HG03095 (cell line): Measurements from ENCODE around the gene SLC16A1.
"Not testable (repeated sequence)": the region's sequence is repeated elsewhere in the genome, so short reads cannot be mapped to it uniquely, and the experiment has no call there.

Experiments
- ATAC-seq: cut with Tn5 transposase; IDR thresholded peaks from one replicate; pipeline ENCODE4 v1.9.1; 2021; ENCODE audit warnings: moderate library complexity; ENCODE audit not compliant: unreplicated experiment

The SLC16A1 gene

DNA sequence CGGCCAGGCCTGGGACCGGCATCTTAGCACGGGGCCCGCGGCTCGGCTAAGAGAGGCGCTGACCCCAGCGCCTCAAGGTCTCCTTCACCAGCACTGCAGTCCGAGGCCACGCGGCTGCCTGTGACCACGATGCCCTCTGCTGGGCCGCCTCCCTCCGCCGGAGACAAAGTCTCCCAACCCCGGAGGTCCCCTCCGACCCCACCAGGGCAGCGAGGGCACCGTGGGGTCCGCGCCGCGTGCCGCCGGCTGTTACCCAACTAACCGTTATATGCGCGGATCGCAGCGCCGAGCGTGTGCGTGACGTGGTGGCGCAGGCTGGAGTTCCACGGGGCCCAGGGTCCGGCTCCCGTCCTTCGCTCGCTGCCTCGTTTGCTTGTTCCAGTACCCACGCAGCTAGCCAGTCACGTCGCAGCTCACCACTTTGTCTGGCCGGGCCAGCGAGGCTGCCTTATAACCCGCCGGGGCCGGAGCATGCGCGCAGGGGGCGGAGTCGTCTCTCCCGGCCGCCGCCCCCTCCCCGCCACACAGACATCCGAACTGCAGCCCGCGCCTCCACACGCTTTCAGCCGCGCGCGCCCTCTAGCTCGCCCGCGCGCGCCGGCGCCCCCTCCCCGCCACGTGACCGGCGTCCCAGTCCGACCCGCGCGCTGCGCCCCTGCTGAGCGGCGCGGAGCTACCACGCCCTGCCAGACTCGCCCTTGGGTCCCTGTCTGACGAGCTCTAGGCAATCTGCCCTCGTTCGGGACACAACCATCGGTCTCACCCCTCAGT, at the start of gene SLC16A1:
SLC16A1 (minus strand) TSS at position 424 of the 771 bp plus-strand sequence. CDS start 26,888 bp downstream, outside the sequence.
- ATAC-seq: peak; percentile 65

- ATAC-seq: no peak
Measured at GRCh38 chr1:113003751-113004690, 48.0 kb upstream of the SLC16A1 start.

GRCh38 chr1:113002297-113002696, 46.3 kb upstream of the SLC16A1 start:
- no peak for ATAC-seq

DNA sequence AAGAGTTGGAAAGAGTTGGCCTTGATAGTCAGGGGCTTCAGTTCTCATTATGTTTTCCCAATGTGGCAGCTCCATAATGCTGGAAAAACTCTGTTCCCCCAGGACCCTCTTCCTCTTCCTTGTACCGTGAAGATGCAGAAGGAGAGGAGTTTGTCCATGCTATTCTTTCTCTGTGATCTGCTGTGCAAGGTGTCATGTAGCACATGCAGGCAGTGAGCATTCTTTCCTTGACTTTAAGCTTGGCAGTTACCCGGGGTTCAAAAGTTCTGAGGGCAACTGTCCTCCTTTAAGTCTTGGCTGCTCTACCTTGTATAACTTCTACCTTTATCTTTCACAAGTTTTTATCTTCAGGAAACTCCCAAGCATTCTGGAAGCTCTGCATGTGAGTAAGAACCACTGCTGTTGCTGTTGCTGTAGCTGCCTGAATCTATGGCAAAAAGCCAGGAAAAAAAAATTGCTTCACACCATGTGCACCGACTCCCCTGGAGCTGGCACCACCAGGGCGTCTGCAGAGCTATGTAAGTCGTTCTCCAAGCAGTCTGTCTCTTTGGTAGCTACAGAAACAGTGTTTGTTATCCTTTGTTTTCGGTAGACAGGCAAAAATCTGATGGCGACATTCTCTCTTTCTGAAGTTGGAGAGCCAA, 42.7 kb upstream of the SLC16A1 start:
- ATAC-seq: no peak

DNA sequence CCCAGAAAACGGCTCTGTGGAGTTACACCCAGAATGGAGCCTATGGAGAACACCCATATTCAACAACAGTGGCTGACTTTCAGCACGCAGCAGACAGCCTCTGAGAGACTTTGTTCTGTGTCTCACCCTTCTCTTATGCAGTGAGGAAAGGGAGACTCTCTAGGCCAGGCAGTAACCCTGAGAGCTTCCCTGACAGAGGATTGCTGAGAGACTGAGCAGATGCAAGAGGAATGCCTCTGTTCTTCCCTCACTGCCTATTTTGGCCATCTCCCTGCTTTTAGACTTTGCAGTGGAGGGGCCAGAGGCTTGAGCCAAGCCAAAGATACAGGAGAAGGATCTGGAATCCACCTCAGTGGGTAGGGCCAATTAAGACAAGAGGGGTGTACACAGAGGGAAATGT, 41.8 kb upstream of the SLC16A1 start:
- no peak for ATAC-seq

DNA sequence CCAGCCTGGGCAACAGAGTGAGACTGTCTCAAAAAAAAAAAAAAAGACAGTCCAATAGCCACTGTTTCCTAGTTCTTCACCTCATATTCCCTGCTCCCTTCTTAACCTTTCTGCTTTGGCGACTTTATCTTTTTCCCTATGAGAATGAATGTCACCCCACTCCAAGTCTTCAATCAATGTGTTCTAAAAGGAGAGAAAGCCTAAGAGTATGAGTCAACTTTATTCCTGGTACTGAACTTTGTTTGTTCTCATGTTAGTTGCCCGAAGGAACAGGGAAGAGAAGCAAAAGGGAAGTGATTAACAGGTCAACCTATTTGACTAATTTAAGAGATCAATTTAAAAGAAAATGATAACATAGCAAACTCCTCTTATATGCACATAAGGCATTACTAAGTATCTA, 39.9 kb upstream of the SLC16A1 start:
- ATAC-seq: no peak

GRCh38 chr1:112995021-112995420, 39.0 kb upstream of the SLC16A1 start:
- ATAC-seq: not testable (repeated sequence)

DNA sequence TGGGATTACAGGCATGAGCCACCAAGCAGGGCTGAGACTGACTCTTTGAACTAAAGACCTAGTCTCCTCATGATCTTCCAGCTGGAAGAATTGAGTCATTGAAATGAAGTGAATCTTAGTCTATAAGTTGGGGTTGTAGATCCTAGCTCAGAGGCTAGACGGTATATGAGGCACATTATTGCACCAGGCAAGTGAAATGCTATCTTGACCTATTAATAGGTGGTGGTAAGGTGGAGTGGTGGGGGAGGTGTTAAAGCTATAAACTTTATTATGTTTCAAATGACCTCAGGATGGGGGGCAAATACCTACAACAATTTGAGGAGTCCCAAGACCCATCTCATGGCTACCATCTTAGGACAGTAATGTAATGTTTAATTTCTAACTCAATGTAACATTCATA, 36.8 kb upstream of the SLC16A1 start:
- no peak for ATAC-seq

GRCh38 chr1:112991402-112992120, 35.6 kb upstream of the SLC16A1 start:
- ATAC-seq: no peak

DNA sequence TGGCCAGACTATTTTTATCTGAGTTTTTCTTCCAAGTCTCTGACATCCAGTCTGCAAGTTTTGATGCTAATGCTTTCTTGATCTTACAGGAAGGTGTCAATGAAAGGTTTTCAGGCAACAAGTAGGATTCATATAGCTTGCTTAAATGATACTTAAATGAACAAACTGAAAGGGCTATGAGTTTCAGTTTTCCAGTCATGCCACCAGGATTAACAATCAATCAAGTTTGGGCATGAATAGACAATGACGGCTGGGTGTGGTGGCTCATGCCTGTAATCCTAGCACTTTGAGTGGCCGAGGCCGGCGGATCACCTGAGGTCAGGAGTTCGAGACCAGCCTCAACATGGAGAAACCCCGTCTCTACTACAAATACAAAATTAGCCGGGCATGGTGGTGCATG, 34.3 kb upstream of the SLC16A1 start:
- no peak for ATAC-seq

DNA sequence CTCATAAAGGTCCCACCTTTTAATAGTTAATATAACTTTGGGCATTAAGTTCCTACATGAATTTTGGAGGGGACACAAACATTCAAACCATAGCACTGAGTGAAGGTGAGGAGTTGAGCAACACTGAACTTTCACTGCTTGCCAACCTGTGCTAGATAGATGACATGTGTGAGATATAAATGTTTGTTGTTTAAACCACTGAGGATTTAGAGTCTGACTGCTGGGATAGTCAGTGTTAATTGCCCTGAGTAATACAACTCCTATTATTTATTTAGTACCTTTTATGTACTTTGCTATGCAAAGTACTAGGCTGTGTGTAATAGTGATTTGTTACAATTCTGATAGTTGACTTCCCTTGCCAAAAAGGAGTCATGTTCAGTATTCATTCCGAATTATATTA, 32.4 kb upstream of the SLC16A1 start:
- no peak for ATAC-seq

- ATAC-seq: no peak
Measured at GRCh38 chr1:112985123-112985522, 29.1 kb upstream of the SLC16A1 start.

DNA sequence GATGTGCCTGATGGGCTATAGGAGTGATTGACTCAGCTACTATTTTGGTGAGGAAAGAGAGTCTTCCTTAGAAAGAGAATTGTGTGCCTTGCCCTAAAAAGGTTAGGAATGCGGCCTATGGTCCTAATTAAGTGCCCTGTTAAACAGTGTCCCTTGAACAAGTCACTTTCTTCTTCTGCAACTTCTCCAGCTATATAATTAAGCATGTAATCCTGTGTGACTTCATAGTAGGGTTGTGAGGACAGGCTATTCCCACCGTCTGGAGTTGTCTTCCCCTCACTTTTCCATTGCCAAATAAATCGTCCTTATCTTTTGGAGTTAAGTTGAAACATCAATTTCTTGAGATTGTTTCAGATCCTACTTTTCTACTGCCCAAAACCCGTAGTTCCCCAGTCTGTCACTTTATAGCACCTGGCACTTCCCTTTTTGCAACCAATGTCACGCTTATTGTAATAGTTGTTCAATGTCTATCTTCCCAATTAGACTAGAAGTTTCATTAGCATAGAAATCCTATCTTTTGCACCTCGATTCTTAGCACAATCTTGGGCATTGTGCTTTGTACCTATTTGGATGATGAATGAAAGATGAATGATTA, 27.6 kb upstream of the SLC16A1 start:
- ATAC-seq: no peak

GRCh38 chr1:112982853-112983536, 27.0 kb upstream of the SLC16A1 start:
- ATAC-seq: no peak

- no peak for ATAC-seq
Measured at GRCh38 chr1:112982328-112982727, 26.3 kb upstream of the SLC16A1 start.

- ATAC-seq: not testable (repeated sequence)
Measured at GRCh38 chr1:112981834-112982233, 25.8 kb upstream of the SLC16A1 start.

GRCh38 chr1:112981426-112981825, 25.4 kb upstream of the SLC16A1 start:
- no peak for ATAC-seq

DNA sequence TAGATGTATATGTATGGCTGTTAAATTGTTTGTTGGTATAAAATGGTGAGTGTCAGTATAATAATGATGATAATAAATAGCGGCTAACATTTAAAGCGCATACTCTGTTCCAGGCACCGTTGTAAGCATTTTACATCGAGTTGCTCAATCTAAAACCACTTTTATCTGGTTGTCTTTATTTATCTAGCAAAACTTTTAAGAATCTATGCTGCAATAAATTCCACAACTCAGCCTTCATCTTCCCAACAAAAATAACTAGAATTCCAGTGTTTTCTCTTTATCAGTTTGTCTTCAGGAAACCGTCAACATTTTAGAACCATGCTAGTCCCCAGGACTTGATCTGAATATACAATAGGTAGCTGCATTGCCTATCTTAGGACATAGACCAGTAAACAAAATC, 19.3 kb upstream of the SLC16A1 start:
- ATAC-seq: no peak

DNA sequence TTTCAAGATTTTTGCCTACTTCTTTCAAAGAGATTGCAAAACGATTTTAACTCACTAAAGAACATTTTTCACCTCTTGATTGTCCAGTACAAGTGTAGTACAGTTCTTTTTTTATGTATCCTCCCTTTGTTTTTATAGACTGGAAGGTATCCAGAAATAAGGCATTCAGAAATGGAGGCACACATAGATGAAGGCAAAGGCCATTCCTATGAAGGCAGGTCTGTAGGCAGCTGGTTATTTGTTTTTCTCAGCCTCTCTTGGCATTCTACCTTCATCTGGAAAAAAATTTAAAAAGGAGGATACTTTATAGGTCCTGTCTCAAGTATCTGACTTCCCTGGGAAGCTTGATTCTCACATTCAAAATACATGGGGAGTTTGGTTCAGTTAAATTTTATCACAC, 18.6 kb upstream of the SLC16A1 start:
- ATAC-seq: no peak

DNA sequence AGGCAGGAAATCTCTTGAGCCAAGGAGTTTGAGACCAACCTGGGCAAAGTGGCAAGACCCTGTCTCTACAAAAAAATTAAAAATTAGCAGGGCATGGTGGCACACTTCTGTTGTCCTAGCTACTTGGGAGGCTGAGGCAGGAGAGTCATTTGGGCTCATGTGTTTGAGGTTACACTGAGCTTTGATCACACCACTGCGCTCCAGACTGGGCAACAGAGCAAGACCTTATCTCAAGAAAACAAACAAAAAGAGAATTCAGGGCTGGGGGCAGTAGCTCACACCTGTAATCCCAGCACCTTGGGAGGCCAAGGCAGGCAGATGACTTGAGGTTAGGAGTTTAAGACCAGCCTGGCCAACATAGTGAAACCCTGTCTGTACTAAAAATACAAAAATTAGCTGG, 17.8 kb upstream of the SLC16A1 start:
- ATAC-seq: no peak
